NCI-H82 treated with DMSO at 0.1 percent for 48 hours (cell line): ENCODE results near the gene GNB1.

Source experiments
- DNase-seq: peaks from one replicate; lab custom pipeline; 2025; ENCODE audit not compliant: unreplicated experiment; lab: John Stamatoyannopoulos, UW

The GNB1 gene

GRCh38 chr1:1832820-1833219 is 58.1 kb downstream of the GNB1 start:
- no peak for DNase-seq

GRCh38 chr1:1832166-1832565 is 58.7 kb downstream of the GNB1 start:
- peak; percentile 16 for DNase-seq

GRCh38 chr1:1827089-1827848 is 63.6 kb downstream of the GNB1 start:
- DNase-seq, result no peak

- DNase-seq, result peak; percentile 35
These were observed 64.4 kb downstream of the GNB1 start for GRCh38 chr1:1826356-1827088.

GRCh38 chr1:1825217-1825616 is 65.7 kb downstream of the GNB1 start:
- DNase-seq, result no peak

GRCh38 chr1:1819762-1820161 is 71.1 kb downstream of the GNB1 start:
- DNase-seq, result no peak

- no peak for DNase-seq
These were observed 73.7 kb downstream of the GNB1 start for GRCh38 chr1:1817221-1817620.

GRCh38 chr1:1815606-1816281 is 75.1 kb downstream of the GNB1 start:
- DNase-seq, result no peak

- DNase-seq, result peak; percentile 53
These were observed 81.4 kb downstream of the GNB1 start for GRCh38 chr1:1809489-1809888.

GRCh38 chr1:1808206-1808605 is 82.7 kb downstream of the GNB1 start:
- no peak for DNase-seq

GRCh38 chr1:1806890-1807289 is 84.0 kb downstream of the GNB1 start:
- no peak for DNase-seq

GRCh38 chr1:1804301-1804700 is 86.6 kb downstream of the GNB1 start:
- DNase-seq, result no peak

GRCh38 chr1:1802871-1803270 is 88.0 kb downstream of the GNB1 start:
- no peak for DNase-seq

- no peak for DNase-seq
These were observed 91.2 kb downstream of the GNB1 start for GRCh38 chr1:1799716-1800115.

- DNase-seq, result no peak
These were observed 93.1 kb downstream of the GNB1 start for GRCh38 chr1:1797731-1798341.

GRCh38 chr1:1796466-1796865 is 94.4 kb downstream of the GNB1 start:
- DNase-seq, result no peak

- no peak for DNase-seq
These were observed 95.9 kb downstream of the GNB1 start for GRCh38 chr1:1794999-1795398.

GRCh38 chr1:1793481-1794244 is 97.2 kb downstream of the GNB1 start:
- DNase-seq, result no peak

GRCh38 chr1:1788646-1789431 is 102.0 kb downstream of the GNB1 start:
- no peak for DNase-seq

- DNase-seq, result no peak
These were observed 102.8 kb downstream of the GNB1 start for GRCh38 chr1:1788136-1788535.
